GM12878 (cell line): ENCODE measurements around the gene UXS1. TPM values are rescaled to one million over a fixed set of nuclear protein-coding genes. Genes with fewer than 3 reads are reported as not detected.
A peak's percentile ranks its signal among the peaks of the same experiment; 100 is the strongest.

ENCODE experiments used
- ASH2L ChIP-seq: fragments of 300-600, 200-600 bp; sonication (generic); IDR thresholded peaks from 2 replicates; pipeline ENCODE4 v1.6.1; 2017; ENCODE audit warnings: low read depth, mild to moderate bottlenecking, borderline replicate concordance
- CHD1 ChIP-seq: IDR thresholded peaks from 2 replicates; pipeline ENCODE4 v1.6.1; 2012; ENCODE audit warnings: low read depth, low read length, improper control_type of control experiment
- E4F1 ChIP-seq: fragments of 450-650 bp; IDR thresholded peaks from 2 replicates; pipeline ENCODE4 v1.6.1; 2018; ENCODE audit warnings: borderline replicate concordance, mild to moderate bottlenecking; ENCODE audit not compliant: partially characterized antibody
- IRF4 ChIP-seq: IDR thresholded peaks from 2 replicates; pipeline ENCODE4 v1.6.1; 2011; ENCODE audit warnings: low read depth, low read length
- JUNB ChIP-seq: IDR thresholded peaks from 2 replicates; pipeline ENCODE4 v1.6.1; 2016; ENCODE audit warnings: antibody characterized with exemption, mild to moderate bottlenecking
- SP1 ChIP-seq: IDR thresholded peaks from one replicate; pipeline ENCODE4 v1.6.1; 2011; ENCODE audit warnings: low read depth, low read length
- USF1 ChIP-seq: IDR thresholded peaks from 2 replicates; pipeline ENCODE4 v1.6.1; 2011; ENCODE audit warnings: borderline replicate concordance, low read depth, mild to moderate bottlenecking, moderate library complexity, mixed read lengths, low read length; ENCODE audit not compliant: insufficient read depth; ENCODE audit errors: extremely low read length
- YBX1 ChIP-seq: fragments of 450-650 bp; IDR thresholded peaks from 2 replicates; pipeline ENCODE4 v1.6.1; 2016; ENCODE audit warnings: antibody characterized with exemption
- ZBTB11 ChIP-seq: fragments of 450-650 bp; formaldehyde crosslinking; IDR thresholded peaks from 2 replicates; pipeline ENCODE4 v1.5.0; 2022; ENCODE audit warnings: mild to moderate bottlenecking, missing genetic modification characterization
- ZNF207 ChIP-seq: fragments of 450-650 bp; IDR thresholded peaks from 2 replicates; pipeline ENCODE4 v1.6.1; 2014; ENCODE audit warnings: antibody characterized with exemption, mild to moderate bottlenecking, borderline replicate concordance
- ZNF217 ChIP-seq: fragments of 450-650 bp; IDR thresholded peaks from 2 replicates; pipeline ENCODE4 v1.6.1; 2017; ENCODE audit warnings: antibody characterized with exemption, mild to moderate bottlenecking
- ZZZ3 ChIP-seq: IDR thresholded peaks from 2 replicates; pipeline ENCODE4 v1.6.1; 2011; ENCODE audit warnings: low read depth; ENCODE audit not compliant: control insufficient read depth, insufficient read length
- polyA plus RNA-seq, 11 experiments: library from polyadenylated mRNA; depleted of rRNA in 4 of 11; unstranded in 6 of 11; stranded (reverse) in 5 of 11; fragments of >200 nt; fragmentation: Nextera tagmentation in 4 of 11; fragmentation: Illumina TruSeq in 1 of 11; extraction: Ambion mirVana in 4 of 11; extraction: Trizol in 1 of 11; gene quantifications; 1 replicate in 1 of 11; 2 replicates in 10 of 11; pipeline versions ENCODE4 v1.2.1 to v1.2.3, GENCODE V29; 2011 to 2016; ENCODE audit warnings: inconsistent platforms in 2 of 11, missing spikeins in 2 of 11, low read depth in 1 of 11
- total RNA-seq, 4 experiments: library from RNA; depleted of rRNA in 3 of 4; stranded (reverse); fragments of >200 nt in 3 of 4; fragmentation: Illumina TruSeq in 1 of 4; extraction: Trizol in 1 of 4; gene quantifications; 2 replicates each; pipeline versions ENCODE4 v1.2.1 to v1.2.3, GENCODE V29; 2013 to 2021
- TF ChIP-seq, protein P1 (sequence below): fragments of 450-650 bp; IDR thresholded peaks from 2 replicates; pipeline ENCODE4 v1.6.1; 2017; ENCODE audit warnings: mild to moderate bottlenecking, moderate library complexity
- TF ChIP-seq, protein P2 (sequence below): fragments of 450-650 bp; IDR thresholded peaks from 2 replicates; pipeline ENCODE4 v1.6.1; 2018; ENCODE audit warnings: mild to moderate bottlenecking, low read depth, moderate library complexity; ENCODE audit not compliant: partially characterized antibody

Gene UXS1
- total and polyA plus RNA-seq, 10 of the 15 experiments (the other 5 are each of a cell fraction or from before 2014, with no cell fraction given) = 6.0 to 25.4 (median 24.0) TPM

- TF ChIP-seq ASH2L (no peak), IRF4 (no peak), ZBTB11 (CRISPR knock-in tag) (no peak), ZNF217 (no peak), USF1 (no peak), CHD1 (no peak), ZNF207 (no peak), JUNB (peak; percentile 5; the same call in 1 of the 2 replicates), SP1 (no peak), ZZZ3 (no peak), YBX1 (no peak), E4F1 (no peak)
- TF ChIP-seq, protein P1, sequence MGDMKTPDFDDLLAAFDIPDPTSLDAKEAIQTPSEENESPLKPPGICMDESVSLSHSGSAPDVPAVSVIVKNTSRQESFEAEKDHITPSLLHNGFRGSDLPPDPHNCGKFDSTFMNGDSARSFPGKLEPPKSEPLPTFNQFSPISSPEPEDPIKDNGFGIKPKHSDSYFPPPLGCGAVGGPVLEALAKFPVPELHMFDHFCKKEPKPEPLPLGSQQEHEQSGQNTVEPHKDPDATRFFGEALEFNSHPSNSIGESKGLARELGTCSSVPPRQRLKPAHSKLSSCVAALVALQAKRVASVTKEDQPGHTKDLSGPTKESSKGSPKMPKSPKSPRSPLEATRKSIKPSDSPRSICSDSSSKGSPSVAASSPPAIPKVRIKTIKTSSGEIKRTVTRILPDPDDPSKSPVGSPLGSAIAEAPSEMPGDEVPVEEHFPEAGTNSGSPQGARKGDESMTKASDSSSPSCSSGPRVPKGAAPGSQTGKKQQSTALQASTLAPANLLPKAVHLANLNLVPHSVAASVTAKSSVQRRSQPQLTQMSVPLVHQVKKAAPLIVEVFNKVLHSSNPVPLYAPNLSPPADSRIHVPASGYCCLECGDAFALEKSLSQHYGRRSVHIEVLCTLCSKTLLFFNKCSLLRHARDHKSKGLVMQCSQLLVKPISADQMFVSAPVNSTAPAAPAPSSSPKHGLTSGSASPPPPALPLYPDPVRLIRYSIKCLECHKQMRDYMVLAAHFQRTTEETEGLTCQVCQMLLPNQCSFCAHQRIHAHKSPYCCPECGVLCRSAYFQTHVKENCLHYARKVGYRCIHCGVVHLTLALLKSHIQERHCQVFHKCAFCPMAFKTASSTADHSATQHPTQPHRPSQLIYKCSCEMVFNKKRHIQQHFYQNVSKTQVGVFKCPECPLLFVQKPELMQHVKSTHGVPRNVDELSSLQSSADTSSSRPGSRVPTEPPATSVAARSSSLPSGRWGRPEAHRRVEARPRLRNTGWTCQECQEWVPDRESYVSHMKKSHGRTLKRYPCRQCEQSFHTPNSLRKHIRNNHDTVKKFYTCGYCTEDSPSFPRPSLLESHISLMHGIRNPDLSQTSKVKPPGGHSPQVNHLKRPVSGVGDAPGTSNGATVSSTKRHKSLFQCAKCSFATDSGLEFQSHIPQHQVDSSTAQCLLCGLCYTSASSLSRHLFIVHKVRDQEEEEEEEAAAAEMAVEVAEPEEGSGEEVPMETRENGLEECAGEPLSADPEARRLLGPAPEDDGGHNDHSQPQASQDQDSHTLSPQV = no peak
- TF ChIP-seq, protein P2, sequence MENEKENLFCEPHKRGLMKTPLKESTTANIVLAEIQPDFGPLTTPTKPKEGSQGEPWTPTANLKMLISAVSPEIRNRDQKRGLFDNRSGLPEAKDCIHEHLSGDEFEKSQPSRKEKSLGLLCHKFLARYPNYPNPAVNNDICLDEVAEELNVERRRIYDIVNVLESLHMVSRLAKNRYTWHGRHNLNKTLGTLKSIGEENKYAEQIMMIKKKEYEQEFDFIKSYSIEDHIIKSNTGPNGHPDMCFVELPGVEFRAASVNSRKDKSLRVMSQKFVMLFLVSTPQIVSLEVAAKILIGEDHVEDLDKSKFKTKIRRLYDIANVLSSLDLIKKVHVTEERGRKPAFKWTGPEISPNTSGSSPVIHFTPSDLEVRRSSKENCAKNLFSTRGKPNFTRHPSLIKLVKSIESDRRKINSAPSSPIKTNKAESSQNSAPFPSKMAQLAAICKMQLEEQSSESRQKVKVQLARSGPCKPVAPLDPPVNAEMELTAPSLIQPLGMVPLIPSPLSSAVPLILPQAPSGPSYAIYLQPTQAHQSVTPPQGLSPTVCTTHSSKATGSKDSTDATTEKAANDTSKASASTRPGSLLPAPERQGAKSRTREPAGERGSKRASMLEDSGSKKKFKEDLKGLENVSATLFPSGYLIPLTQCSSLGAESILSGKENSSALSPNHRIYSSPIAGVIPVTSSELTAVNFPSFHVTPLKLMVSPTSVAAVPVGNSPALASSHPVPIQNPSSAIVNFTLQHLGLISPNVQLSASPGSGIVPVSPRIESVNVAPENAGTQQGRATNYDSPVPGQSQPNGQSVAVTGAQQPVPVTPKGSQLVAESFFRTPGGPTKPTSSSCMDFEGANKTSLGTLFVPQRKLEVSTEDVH = no peak
These were observed 1.1 kb downstream of the UXS1 start (continued) for GRCh38 chr2:106192752-106193689.
